ENCODE results near the gene TTC33. TPM values are rescaled to one million over a fixed set of nuclear protein-coding genes. Genes with fewer than 3 reads are reported as not detected.
"Not testable (repeated sequence)": the region's sequence is repeated elsewhere in the genome, so short reads cannot be mapped to it uniquely, and the experiment has no call there.

Gene TTC33
- total RNA-seq, 4 donors from 2014 or later: 20.2 to 49.0 (median 32.6) TPM

GRCh38 chr5:40571729-40572128, 184.0 kb downstream of the TTC33 start:
- intact Hi-C loops (cut with DNase I; ENCODE audit: low total_unique reads): no loop called here
- H3K4me3 ChIP-seq: no peak overlapping the region
- H3K4me1 ChIP-seq: no peaks in the 10 kb centered on the region
- no peaks in the 10 kb centered on the region for H3K27me3 ChIP-seq
- DNase-seq (no peak), ATAC-seq (no peak)
- in situ Hi-C loops (cut with MboI; ENCODE audit: low sequenced_read_pairs in 4 of 4): no loop called here
- no peaks in the 10 kb centered on the region for H3K9me3 ChIP-seq
- TF ChIP-seq POLR2A (IDR thresholded peaks at IDR 0.05) (no peak), CTCF (IDR thresholded peaks at IDR 0.05 in 4 of 5, conservative IDR thresholded peaks at IDR 0.05 in 1 of 5) (no peak)
- H3K27ac ChIP-seq: no peak overlapping the region
- H3K36me3 ChIP-seq: no peaks in the 10 kb centered on the region

- in situ Hi-C loops (cut with MboI; ENCODE audit: low sequenced_read_pairs in 4 of 4) (no loop called here), intact Hi-C loops (cut with DNase I; ENCODE audit: low total_unique reads) (no loop called here)
- DNase-seq (no peak), ATAC-seq (no peak)
- Histone ChIP-seq H3K9me3 (no peaks in the 10 kb centered on the region), H3K27ac (no peak overlapping the region), H3K4me3 (no peak overlapping the region), H3K4me1 (no peaks in the 10 kb centered on the region), H3K36me3 (no peaks in the 10 kb centered on the region), H3K27me3 (no peaks in the 10 kb centered on the region)
- TF ChIP-seq POLR2A (IDR thresholded peaks at IDR 0.05) (no peak), CTCF (IDR thresholded peaks at IDR 0.05 in 4 of 5, conservative IDR thresholded peaks at IDR 0.05 in 1 of 5) (no peak)
Observed at GRCh38 chr5:40570408-40571129, 185.2 kb downstream of the TTC33 start.

- no peaks in the 10 kb centered on the region for H3K4me1 ChIP-seq
- in situ Hi-C loops (cut with MboI; ENCODE audit: low sequenced_read_pairs in 4 of 4): no loop called here
- no peak overlapping the region for H3K27ac ChIP-seq
- no peak for TF ChIP-seq CTCF (IDR thresholded peaks at IDR 0.05 in 4 of 5, conservative IDR thresholded peaks at IDR 0.05 in 1 of 5)
- no peak for TF ChIP-seq POLR2A (IDR thresholded peaks at IDR 0.05)
- intact Hi-C loops (cut with DNase I; ENCODE audit: low total_unique reads): no loop called here
- H3K27me3 ChIP-seq: no peaks in the 10 kb centered on the region
- no peaks in the 10 kb centered on the region for H3K9me3 ChIP-seq
- ATAC-seq (no peak), DNase-seq (no peak)
- no peaks in the 10 kb centered on the region for H3K36me3 ChIP-seq
- no peak overlapping the region for H3K4me3 ChIP-seq
Observed at GRCh38 chr5:40569546-40570270, 186.1 kb downstream of the TTC33 start.

GRCh38 chr5:40568548-40568947, 187.2 kb downstream of the TTC33 start:
- H3K4me3 ChIP-seq: no peak overlapping the region
- ATAC-seq: no peak
- H3K27me3 ChIP-seq: no peaks in the 10 kb centered on the region
- H3K4me1 ChIP-seq: no peaks in the 10 kb centered on the region
- intact Hi-C loops (cut with DNase I; ENCODE audit: low total_unique reads) (no loop called here), in situ Hi-C loops (cut with MboI; ENCODE audit: low sequenced_read_pairs in 4 of 4) (no loop called here)
- DNase-seq: no peak
- TF ChIP-seq CTCF (IDR thresholded peaks at IDR 0.05 in 4 of 5, conservative IDR thresholded peaks at IDR 0.05 in 1 of 5) (no peak), POLR2A (IDR thresholded peaks at IDR 0.05) (no peak)
- H3K27ac ChIP-seq: no peak overlapping the region
- H3K36me3 ChIP-seq: no peaks in the 10 kb centered on the region
- no peaks in the 10 kb centered on the region for H3K9me3 ChIP-seq

- H3K27me3 ChIP-seq; H3K36me3 ChIP-seq; H3K9me3 ChIP-seq; H3K4me1 ChIP-seq; in situ Hi-C loops (cut with MboI; ENCODE audit: low sequenced_read_pairs in 4 of 4); DNase-seq; ATAC-seq; H3K27ac ChIP-seq; H3K4me3 ChIP-seq; intact Hi-C loops (cut with DNase I; ENCODE audit: low total_unique reads): not testable (repeated sequence)
Observed at GRCh38 chr5:40563173-40563572, 192.6 kb downstream of the TTC33 start.
